HG03139 (cell line): ENCODE measurements around the gene WDR83.
"Not testable (repeated sequence)": the region's sequence is repeated elsewhere in the genome, so short reads cannot be mapped to it uniquely, and the experiment has no call there.

Experiments used
- ATAC-seq: cut with Tn5 transposase; IDR thresholded peaks from one replicate; pipeline ENCODE4 v1.9.1; 2021; ENCODE audit not compliant: unreplicated experiment

WDR83 gene

GRCh38 chr19:12666265-12667048 is at the start of gene WDR83, which contains the start of gene MAN2B1:
TSS of gene WDR83 (plus strand) at chr19:12666807. CDS start at chr19:12669791, 2,984 bp downstream.
TSS of gene MAN2B1 (minus strand) at chr19:12666742. CDS start at chr19:12666701, 41 bp downstream.
- ATAC-seq = no peak

GRCh38 chr19:12617646-12618045 is 49.0 kb upstream of the WDR83 start:
- ATAC-seq = no peak

GRCh38 chr19:12621253-12622024 is 45.2 kb upstream of the WDR83 start:
- ATAC-seq = not testable (repeated sequence)

- no peak for ATAC-seq
Measured at GRCh38 chr19:12623361-12624031, 43.1 kb upstream of the WDR83 start.

GRCh38 chr19:12626958-12627357 is 39.6 kb upstream of the WDR83 start:
- ATAC-seq = no peak

- ATAC-seq = no peak
Measured at GRCh38 chr19:12628040-12629022, 38.3 kb upstream of the WDR83 start.

- ATAC-seq = no peak
Measured at GRCh38 chr19:12629215-12629614, 37.4 kb upstream of the WDR83 start.

GRCh38 chr19:12636631-12637030 is 30.0 kb upstream of the WDR83 start:
- ATAC-seq = no peak

- no peak for ATAC-seq
Measured at GRCh38 chr19:12638611-12639182, 27.9 kb upstream of the WDR83 start.

- ATAC-seq = no peak
Measured at GRCh38 chr19:12639901-12640613, 26.6 kb upstream of the WDR83 start.

- ATAC-seq = no peak
Measured at GRCh38 chr19:12641456-12641855, 25.2 kb upstream of the WDR83 start.

- no peak for ATAC-seq
Measured at GRCh38 chr19:12642506-12642905, 24.1 kb upstream of the WDR83 start.

- ATAC-seq = not testable (repeated sequence)
Measured at GRCh38 chr19:12643716-12644115, 22.9 kb upstream of the WDR83 start.

- no peak for ATAC-seq
Measured at GRCh38 chr19:12646551-12646950, 20.1 kb upstream of the WDR83 start.

GRCh38 chr19:12647047-12647446 is 19.6 kb upstream of the WDR83 start:
- no peak for ATAC-seq

- no peak for ATAC-seq
Measured at GRCh38 chr19:12647490-12648071, 19.0 kb upstream of the WDR83 start.

- ATAC-seq = no peak
Measured at GRCh38 chr19:12648088-12648487, 18.5 kb upstream of the WDR83 start.

GRCh38 chr19:12649941-12650340 is 16.7 kb upstream of the WDR83 start:
- no peak for ATAC-seq

- no peak for ATAC-seq
Measured at GRCh38 chr19:12652219-12652618, 14.4 kb upstream of the WDR83 start.
